ENCODE data around the gene SNUPN.

DNA sequence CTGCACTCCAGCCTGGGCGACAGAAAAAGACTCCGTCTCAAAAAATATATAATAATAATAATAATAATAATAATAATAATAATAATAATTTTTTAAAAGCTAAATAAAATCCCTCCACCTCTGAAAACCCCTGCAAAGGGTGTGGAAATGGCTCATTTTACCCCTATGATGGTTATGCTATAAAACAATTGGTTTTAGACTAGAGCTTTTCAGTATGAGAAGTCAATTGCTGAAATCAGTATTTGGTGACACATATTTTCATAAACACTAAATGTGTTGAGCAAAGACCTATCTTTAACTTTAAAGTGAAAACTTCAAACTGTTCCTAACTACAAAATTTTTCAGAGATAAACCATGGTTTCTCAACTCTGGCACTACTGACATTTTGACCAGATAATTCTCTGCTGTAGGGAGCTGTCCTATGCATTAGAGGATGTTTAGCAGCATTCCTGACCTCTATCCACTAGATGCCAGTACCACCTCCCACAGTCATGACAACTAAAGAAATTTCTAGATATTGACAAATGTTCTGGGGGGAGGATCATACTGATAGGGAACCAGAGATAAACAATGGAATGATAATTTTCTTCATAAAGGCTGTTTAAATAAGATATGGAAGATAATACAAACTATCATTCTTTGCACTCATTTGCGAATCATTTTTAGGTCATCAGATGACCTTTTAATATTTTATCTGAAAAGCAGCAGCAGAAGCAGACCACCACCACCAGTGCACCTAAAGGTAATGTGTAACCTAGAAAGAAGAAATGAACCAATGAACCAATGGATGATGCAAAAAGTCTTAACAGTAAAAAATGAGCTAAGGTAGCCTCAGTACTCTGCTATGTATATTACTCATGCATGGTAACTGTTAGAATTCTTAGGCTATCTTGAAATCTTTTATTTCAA, 60.2 kb downstream of the SNUPN start:
- TF ChIP-seq ELF4 (IDR thresholded peaks at IDR 0.05): no peak
- no peak for TF ChIP-seq BHLHE40 (IDR thresholded peaks at IDR 0.05; ENCODE audit: borderline replicate concordance)
- no peak for TF ChIP-seq PKNOX1 (IDR thresholded peaks at IDR 0.05)
- no peak for TF ChIP-seq SP1 (IDR thresholded peaks at IDR 0.05)
- TF ChIP-seq FOXA1 (IDR thresholded peaks at IDR 0.05): no peak
